Measurements from ENCODE around the gene UNC45B. TPM values are rescaled to one million over a fixed set of nuclear protein-coding genes. Genes with fewer than 3 reads are reported as not detected.

The UNC45B gene
- total RNA-seq, 4 donors from 2014 or later = 0.14 TPM; not detected in 3

DNA sequence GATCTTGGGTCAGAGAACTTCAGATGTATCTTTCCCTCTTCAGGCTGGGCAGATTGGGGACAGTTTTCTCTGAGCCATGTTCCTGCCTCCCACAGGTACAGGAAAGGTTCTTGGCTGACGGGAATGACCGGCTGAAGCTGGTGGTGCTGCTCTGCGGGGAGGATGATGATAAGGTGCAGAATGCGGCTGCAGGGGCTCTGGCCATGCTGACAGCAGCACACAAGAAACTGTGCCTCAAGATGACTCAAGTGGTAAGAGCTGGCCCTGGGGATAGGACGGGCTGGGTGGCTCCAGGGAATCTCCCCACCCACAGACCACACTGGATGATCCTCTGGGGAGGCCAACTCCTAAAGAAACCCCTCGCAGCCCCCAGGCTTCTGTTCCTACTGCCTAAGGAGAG lies 35.7 kb downstream of the UNC45B start:
- no peaks in the 10 kb centered on the region for H3K27me3 ChIP-seq
- H3K4me1 ChIP-seq = no peaks in the 10 kb centered on the region
- no peaks in the 10 kb centered on the region for H3K9me3 ChIP-seq
- H3K27ac ChIP-seq = no peak overlapping the region
- 47 to 76% methylated on average over 3 to 6 of the region's 6 CpGs for WGBS, 2 donors (ENCODE audit: low coverage in 1 of 2)
- intact Hi-C loops (cut with DNase I; ENCODE audit: low total_unique reads) = no loop called here
- no peak overlapping the region for H3K4me3 ChIP-seq
- DNase-seq = no peak
- TF ChIP-seq EP300 (IDR thresholded peaks at IDR 0.05; ENCODE audit: low read depth) (no peak), POLR2A (IDR thresholded peaks at IDR 0.05) (no peak), POLR2AphosphoS5 (IDR thresholded peaks at IDR 0.05) (no peak)
- TF ChIP-seq, protein P1, sequence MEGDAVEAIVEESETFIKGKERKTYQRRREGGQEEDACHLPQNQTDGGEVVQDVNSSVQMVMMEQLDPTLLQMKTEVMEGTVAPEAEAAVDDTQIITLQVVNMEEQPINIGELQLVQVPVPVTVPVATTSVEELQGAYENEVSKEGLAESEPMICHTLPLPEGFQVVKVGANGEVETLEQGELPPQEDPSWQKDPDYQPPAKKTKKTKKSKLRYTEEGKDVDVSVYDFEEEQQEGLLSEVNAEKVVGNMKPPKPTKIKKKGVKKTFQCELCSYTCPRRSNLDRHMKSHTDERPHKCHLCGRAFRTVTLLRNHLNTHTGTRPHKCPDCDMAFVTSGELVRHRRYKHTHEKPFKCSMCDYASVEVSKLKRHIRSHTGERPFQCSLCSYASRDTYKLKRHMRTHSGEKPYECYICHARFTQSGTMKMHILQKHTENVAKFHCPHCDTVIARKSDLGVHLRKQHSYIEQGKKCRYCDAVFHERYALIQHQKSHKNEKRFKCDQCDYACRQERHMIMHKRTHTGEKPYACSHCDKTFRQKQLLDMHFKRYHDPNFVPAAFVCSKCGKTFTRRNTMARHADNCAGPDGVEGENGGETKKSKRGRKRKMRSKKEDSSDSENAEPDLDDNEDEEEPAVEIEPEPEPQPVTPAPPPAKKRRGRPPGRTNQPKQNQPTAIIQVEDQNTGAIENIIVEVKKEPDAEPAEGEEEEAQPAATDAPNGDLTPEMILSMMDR (IDR thresholded peaks at IDR 0.05) = no peak
- in situ Hi-C loops (cut with MboI; ENCODE audit: low pct_ligation_motif_present in 1 of 4, low pct_unique_long_range_greater_than_20kb in 1 of 4, low sequenced_read_pairs in 3 of 4) = no loop called here
- H3K36me3 ChIP-seq = no peaks in the 10 kb centered on the region

GRCh38 chr17:35184274-35184673 lies 36.7 kb downstream of the UNC45B start:
- TF ChIP-seq POLR2AphosphoS5 (IDR thresholded peaks at IDR 0.05) (no peak), EP300 (IDR thresholded peaks at IDR 0.05; ENCODE audit: low read depth) (no peak), POLR2A (IDR thresholded peaks at IDR 0.05) (no peak)
- TF ChIP-seq, protein P1 (IDR thresholded peaks at IDR 0.05) = no peak
- intact Hi-C loops (cut with DNase I; ENCODE audit: low total_unique reads) (no loop called here), in situ Hi-C loops (cut with MboI; ENCODE audit: low pct_ligation_motif_present in 1 of 4, low pct_unique_long_range_greater_than_20kb in 1 of 4, low sequenced_read_pairs in 3 of 4) (no loop called here)
- 53 to 61% methylated on average over 2 to 3 of the region's 3 CpGs for WGBS, 2 donors (ENCODE audit: low coverage in 1 of 2)
- Histone ChIP-seq H3K27ac (no peak overlapping the region), H3K36me3 (no peaks in the 10 kb centered on the region), H3K9me3 (no peaks in the 10 kb centered on the region), H3K4me3 (no peak overlapping the region), H3K4me1 (no peaks in the 10 kb centered on the region), H3K27me3 (no peaks in the 10 kb centered on the region)
- no peak for DNase-seq

GRCh38 chr17:35185849-35186248 lies 38.2 kb downstream of the UNC45B start:
- Histone ChIP-seq H3K4me3 (no peak overlapping the region), H3K27ac (no peak overlapping the region), H3K9me3 (no peaks in the 10 kb centered on the region), H3K27me3 (no peaks in the 10 kb centered on the region), H3K36me3 (no peaks in the 10 kb centered on the region), H3K4me1 (no peaks in the 10 kb centered on the region)
- TF ChIP-seq POLR2AphosphoS5 (IDR thresholded peaks at IDR 0.05) (no peak), EP300 (IDR thresholded peaks at IDR 0.05; ENCODE audit: low read depth) (no peak), POLR2A (IDR thresholded peaks at IDR 0.05) (no peak)
- TF ChIP-seq, protein P1 (IDR thresholded peaks at IDR 0.05) = no peak
- in situ Hi-C loops (cut with MboI; ENCODE audit: low pct_ligation_motif_present in 1 of 4, low pct_unique_long_range_greater_than_20kb in 1 of 4, low sequenced_read_pairs in 3 of 4) (no loop called here), intact Hi-C loops (cut with DNase I; ENCODE audit: low total_unique reads) (no loop called here)
- WGBS, 2 donors (ENCODE audit: low coverage in 1 of 2) = 22 to 35% methylated on average over 1 of the region's 1 CpG
- DNase-seq = no peak

GRCh38 chr17:35187481-35187880 lies 39.9 kb downstream of the UNC45B start:
- Histone ChIP-seq H3K4me1 (no peaks in the 10 kb centered on the region), H3K9me3 (no peaks in the 10 kb centered on the region), H3K36me3 (no peaks in the 10 kb centered on the region), H3K27ac (no peak overlapping the region), H3K4me3 (no peak overlapping the region), H3K27me3 (no peaks in the 10 kb centered on the region)
- TF ChIP-seq POLR2AphosphoS5 (IDR thresholded peaks at IDR 0.05) (no peak), POLR2A (IDR thresholded peaks at IDR 0.05) (no peak), EP300 (IDR thresholded peaks at IDR 0.05; ENCODE audit: low read depth) (no peak)
- TF ChIP-seq, protein P1 (IDR thresholded peaks at IDR 0.05) = no peak
- intact Hi-C loops (cut with DNase I; ENCODE audit: low total_unique reads) (no loop called here), in situ Hi-C loops (cut with MboI; ENCODE audit: low pct_ligation_motif_present in 1 of 4, low pct_unique_long_range_greater_than_20kb in 1 of 4, low sequenced_read_pairs in 3 of 4) (no loop called here)
- WGBS, 2 donors (ENCODE audit: low coverage in 1 of 2) = 74 to 75% methylated on average over 2 of the region's 2 CpGs
- no peak for DNase-seq
